ENCODE results near the gene CEACAM3.

CEACAM3 gene

GRCh38 chr19:41793414-41793727 lies 3.0 kb upstream of the CEACAM3 start:
- no peak for DNase-seq
- H3K4me3 ChIP-seq (ENCODE audit: low read length) = no peak overlapping the region
- no peak overlapping the region for H3K4me2 ChIP-seq (ENCODE audit: low read depth, low read length)
- no peaks in the 10 kb centered on the region for H3K9me2 ChIP-seq (replicated peaks; ENCODE audit: insufficient read depth, low read length)
- H3K27ac ChIP-seq (ENCODE audit: low read length) = no peak overlapping the region
- no peaks in the 10 kb centered on the region for H3K36me3 ChIP-seq (replicated peaks; ENCODE audit: insufficient read depth, low read length)
- no peaks in the 10 kb centered on the region for H3F3A ChIP-seq (ENCODE audit: insufficient read depth, low read length)
- H3K4me1 ChIP-seq (ENCODE audit: low read length) = no peaks in the 10 kb centered on the region
- no peak overlapping the region for H3K9ac ChIP-seq (ENCODE audit: low read length)
- no peaks in the 10 kb centered on the region for H3K9me3 ChIP-seq (replicated peaks; ENCODE audit: insufficient read depth, low read length)
- no peaks in the 10 kb centered on the region for H3K79me2 ChIP-seq (ENCODE audit: low read length)
- no peak for TF ChIP-seq EZH2 (optimal IDR thresholded peaks at IDR 0.05; ENCODE audit: low read depth, low read length)
- TF ChIP-seq EZH2phosphoT487 (IDR thresholded peaks at IDR 0.05; ENCODE audit: low read length) = no peak
- no peak for TF ChIP-seq CTCF (IDR thresholded peaks at IDR 0.05; ENCODE audit: low read length)
- H4K20me1 ChIP-seq (ENCODE audit: insufficient read depth, low read length) = no peaks in the 10 kb centered on the region
- peaks cover 86% of the 10 kb centered on the region for H3K27me3 ChIP-seq (replicated peaks; ENCODE audit: insufficient read depth, low read length)
- no peak overlapping the region for H2AFZ ChIP-seq (ENCODE audit: low read length)

GRCh38 chr19:41795031-41795461 lies 1.3 kb upstream of the CEACAM3 start:
- H3K27me3 ChIP-seq (replicated peaks; ENCODE audit: insufficient read depth, low read length) = peaks cover 91% of the 10 kb centered on the region
- no peak overlapping the region for H3K4me3 ChIP-seq (ENCODE audit: low read length)
- no peak overlapping the region for H3K9ac ChIP-seq (ENCODE audit: low read length)
- peak; percentile 55 for DNase-seq
- no peak overlapping the region for H3K27ac ChIP-seq (ENCODE audit: low read length)
- H3K79me2 ChIP-seq (ENCODE audit: low read length) = no peaks in the 10 kb centered on the region
- H3K36me3 ChIP-seq (replicated peaks; ENCODE audit: insufficient read depth, low read length) = no peaks in the 10 kb centered on the region
- H3K4me1 ChIP-seq (ENCODE audit: low read length) = no peaks in the 10 kb centered on the region
- no peak overlapping the region for H2AFZ ChIP-seq (ENCODE audit: low read length)
- no peak overlapping the region for H3K4me2 ChIP-seq (ENCODE audit: low read depth, low read length)
- no peaks in the 10 kb centered on the region for H3F3A ChIP-seq (ENCODE audit: insufficient read depth, low read length)
- TF ChIP-seq EZH2 (optimal IDR thresholded peaks at IDR 0.05; ENCODE audit: low read depth, low read length) (no peak), CTCF (IDR thresholded peaks at IDR 0.05; ENCODE audit: low read length) (peak; percentile 82)
- H3K9me2 ChIP-seq (replicated peaks; ENCODE audit: insufficient read depth, low read length) = no peaks in the 10 kb centered on the region
- no peaks in the 10 kb centered on the region for H3K9me3 ChIP-seq (replicated peaks; ENCODE audit: insufficient read depth, low read length)
- H4K20me1 ChIP-seq (ENCODE audit: insufficient read depth, low read length) = no peaks in the 10 kb centered on the region

- Histone ChIP-seq H3K9me3 (replicated peaks; ENCODE audit: insufficient read depth, low read length) (no peaks in the 10 kb centered on the region), H4K20me1 (ENCODE audit: insufficient read depth, low read length) (no peaks in the 10 kb centered on the region), H3K4me3 (ENCODE audit: low read length) (no peak overlapping the region), H3K4me1 (ENCODE audit: low read length) (no peaks in the 10 kb centered on the region), H3F3A (ENCODE audit: insufficient read depth, low read length) (no peaks in the 10 kb centered on the region), H3K27me3 (replicated peaks; ENCODE audit: insufficient read depth, low read length) (peaks cover 89% of the 10 kb centered on the region), H3K36me3 (replicated peaks; ENCODE audit: insufficient read depth, low read length) (no peaks in the 10 kb centered on the region), H3K4me2 (ENCODE audit: low read depth, low read length) (no peak overlapping the region), H3K27ac (ENCODE audit: low read length) (no peak overlapping the region), H3K9ac (ENCODE audit: low read length) (no peak overlapping the region), H3K9me2 (replicated peaks; ENCODE audit: insufficient read depth, low read length) (no peaks in the 10 kb centered on the region), H3K79me2 (ENCODE audit: low read length) (no peaks in the 10 kb centered on the region), H2AFZ (ENCODE audit: low read length) (no peak overlapping the region)
- no peak for TF ChIP-seq CTCF (IDR thresholded peaks at IDR 0.05; ENCODE audit: low read length)
- no peak for TF ChIP-seq EZH2phosphoT487 (IDR thresholded peaks at IDR 0.05; ENCODE audit: low read length)
- TF ChIP-seq EZH2 (optimal IDR thresholded peaks at IDR 0.05; ENCODE audit: low read depth, low read length) = no peak
- no peak for DNase-seq
Observed at GRCh38 chr19:41796901-41797300, 514 bp downstream of the CEACAM3 start.

Measured in MM.1S (cell line).